ENCODE data around the gene SCRN1. TPM values are rescaled to one million over a fixed set of nuclear protein-coding genes. Genes with fewer than 3 reads are reported as not detected.

The SCRN1 gene
- total and polyA plus RNA-seq, 2 of the 13 experiments (the other 11 are each of a cell fraction or from before 2014, with no cell fraction given), result 43.2 to 49.8 TPM

- no peak; the same call in 1 of the 2 replicates for TF ChIP-seq ZNF333 (CRISPR knock-in tag; IDR thresholded peaks at IDR 0.05; ENCODE audit: borderline replicate concordance)
- TF ChIP-seq ZNF543 (CRISPR knock-in tag; IDR thresholded peaks at IDR 0.05), result peak; percentile 70
- TF ChIP-seq, protein P1, sequence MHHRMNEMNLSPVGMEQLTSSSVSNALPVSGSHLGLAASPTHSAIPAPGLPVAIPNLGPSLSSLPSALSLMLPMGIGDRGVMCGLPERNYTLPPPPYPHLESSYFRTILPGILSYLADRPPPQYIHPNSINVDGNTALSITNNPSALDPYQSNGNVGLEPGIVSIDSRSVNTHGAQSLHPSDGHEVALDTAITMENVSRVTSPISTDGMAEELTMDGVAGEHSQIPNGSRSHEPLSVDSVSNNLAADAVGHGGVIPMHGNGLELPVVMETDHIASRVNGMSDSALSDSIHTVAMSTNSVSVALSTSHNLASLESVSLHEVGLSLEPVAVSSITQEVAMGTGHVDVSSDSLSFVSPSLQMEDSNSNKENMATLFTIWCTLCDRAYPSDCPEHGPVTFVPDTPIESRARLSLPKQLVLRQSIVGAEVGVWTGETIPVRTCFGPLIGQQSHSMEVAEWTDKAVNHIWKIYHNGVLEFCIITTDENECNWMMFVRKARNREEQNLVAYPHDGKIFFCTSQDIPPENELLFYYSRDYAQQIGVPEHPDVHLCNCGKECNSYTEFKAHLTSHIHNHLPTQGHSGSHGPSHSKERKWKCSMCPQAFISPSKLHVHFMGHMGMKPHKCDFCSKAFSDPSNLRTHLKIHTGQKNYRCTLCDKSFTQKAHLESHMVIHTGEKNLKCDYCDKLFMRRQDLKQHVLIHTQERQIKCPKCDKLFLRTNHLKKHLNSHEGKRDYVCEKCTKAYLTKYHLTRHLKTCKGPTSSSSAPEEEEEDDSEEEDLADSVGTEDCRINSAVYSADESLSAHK (CRISPR knock-in tag; IDR thresholded peaks at IDR 0.05; ENCODE audit: borderline replicate concordance), result no peak
- no peak for TF ChIP-seq ZNF569 (CRISPR knock-in tag; IDR thresholded peaks at IDR 0.05; ENCODE audit: borderline replicate concordance)
- TF ChIP-seq SMAD1 (CRISPR knock-in tag; IDR thresholded peaks at IDR 0.05; ENCODE audit: borderline replicate concordance, low read depth), result no peak
- no peak for TF ChIP-seq TBX2 (CRISPR knock-in tag; IDR thresholded peaks at IDR 0.05; ENCODE audit: borderline replicate concordance)
- peak; percentile 88 for TF ChIP-seq ZMYM4 (CRISPR knock-in tag; IDR thresholded peaks at IDR 0.05)
- no peak; the same call in 1 of the 2 replicates for TF ChIP-seq ZNF580 (CRISPR knock-in tag; IDR thresholded peaks at IDR 0.05; ENCODE audit: borderline replicate concordance, low read depth)
- TF ChIP-seq ZNF501 (CRISPR knock-in tag; IDR thresholded peaks at IDR 0.05), result peak; percentile 63
- TF ChIP-seq RBAK (CRISPR knock-in tag; IDR thresholded peaks at IDR 0.05), result no peak
- TF ChIP-seq ZC3H13 (CRISPR knock-in tag; IDR thresholded peaks at IDR 0.05), result no peak
- TF ChIP-seq SOX13 (IDR thresholded peaks at IDR 0.05), result no peak
- peak in 1 of 2 experiments; percentile 50; a peak in 1 of 4 replicates for TF ChIP-seq SOX13 (CRISPR knock-in tag; conservative IDR thresholded peaks at IDR 0.05 in 1 of 2, IDR thresholded peaks at IDR 0.05 in 1 of 2)
- 0 out of 2 replicates have a peak, but pooled peaks have one; percentile 35 for TF ChIP-seq AFF4 (CRISPR knock-in tag; IDR thresholded peaks at IDR 0.05)
- TF ChIP-seq, protein P2, sequence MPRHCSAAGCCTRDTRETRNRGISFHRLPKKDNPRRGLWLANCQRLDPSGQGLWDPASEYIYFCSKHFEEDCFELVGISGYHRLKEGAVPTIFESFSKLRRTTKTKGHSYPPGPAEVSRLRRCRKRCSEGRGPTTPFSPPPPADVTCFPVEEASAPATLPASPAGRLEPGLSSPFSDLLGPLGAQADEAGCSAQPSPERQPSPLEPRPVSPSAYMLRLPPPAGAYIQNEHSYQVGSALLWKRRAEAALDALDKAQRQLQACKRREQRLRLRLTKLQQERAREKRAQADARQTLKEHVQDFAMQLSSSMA (CRISPR knock-in tag; IDR thresholded peaks at IDR 0.05), result no peak
- no peak for TF ChIP-seq TEF (CRISPR knock-in tag; IDR thresholded peaks at IDR 0.05)
- TF ChIP-seq FOSL2 (CRISPR knock-in tag; IDR thresholded peaks at IDR 0.05), result peak; percentile 27; the same call in 1 of the 2 replicates
- TF ChIP-seq ZNF770 (CRISPR knock-in tag; IDR thresholded peaks at IDR 0.05), result no peak; the same call in 1 of the 2 replicates
- no peak for TF ChIP-seq HHEX (CRISPR knock-in tag; IDR thresholded peaks at IDR 0.05)
Measured at GRCh38 chr7:30028216-30028748, 38.7 kb upstream of the SCRN1 start, which contains the start of gene PLEKHA8 (continued).

All from HepG2 (cell line).